ENCODE results near the gene PAK6.

The PAK6 gene

DNA sequence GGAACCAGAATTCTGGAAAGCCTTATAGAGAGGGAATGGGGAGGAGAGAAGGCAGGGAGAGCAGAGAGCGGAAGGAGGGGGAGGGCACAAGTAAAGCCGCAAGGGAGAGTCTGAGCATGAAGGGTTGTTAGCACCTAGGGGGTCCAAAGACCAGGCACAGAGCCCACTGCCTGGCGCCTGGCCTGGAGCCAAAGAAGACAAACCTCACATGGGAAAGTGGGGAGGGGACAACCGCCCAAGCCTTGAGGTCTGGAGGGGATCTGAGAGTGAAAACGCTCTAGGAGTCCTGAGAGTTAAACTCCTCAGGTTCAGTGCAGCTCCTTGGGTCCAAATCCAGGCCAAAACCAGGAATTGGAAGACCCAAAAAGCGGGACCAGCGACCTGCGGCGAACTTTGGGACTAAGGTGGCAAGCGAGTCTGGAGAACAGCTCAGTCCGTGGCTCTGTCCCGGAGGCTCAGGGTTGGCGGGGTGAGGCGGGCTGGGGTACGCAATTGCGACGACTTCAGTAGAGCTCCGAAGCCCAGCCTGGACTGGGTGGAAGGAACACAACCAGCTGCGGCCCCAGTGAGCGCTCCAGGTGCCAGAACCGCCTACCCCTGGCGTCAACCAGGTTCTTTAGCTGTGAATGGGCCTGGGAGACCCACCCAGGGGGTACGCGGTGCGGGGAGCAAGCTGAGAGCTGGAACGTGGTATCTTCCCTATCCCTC lies 83.8 kb downstream of the PAK6 start:
- Histone ChIP-seq H3K4me3 (ENCODE audit: low read depth in 1 of 2, low read length in 2 of 2) (peak overlapping the region in 1 of 2 experiments; percentile 75; a peak in 2 of 4 replicates), H3K9ac (ENCODE audit: low read depth, low read length) (peak overlapping the region; percentile 29), H3K79me2 (ENCODE audit: insufficient read depth, low read length) (no peaks in the 10 kb centered on the region), H3K4me2 (ENCODE audit: insufficient read depth, low read length) (peak overlapping the region; percentile 94), H3K27me3 (ENCODE audit: insufficient read depth, low read length, poor library complexity) (no peaks in the 10 kb centered on the region), H4K20me1 (ENCODE audit: insufficient read depth, low read length) (no peaks in the 10 kb centered on the region), H3K9me3 (ENCODE audit: insufficient read depth, low read length, severe bottlenecking) (no peaks in the 10 kb centered on the region), H3K27ac (ENCODE audit: low read length) (no peak overlapping the region), H3K4me1 (ENCODE audit: insufficient read depth, low read length) (peaks cover 31% of the 10 kb centered on the region), H2AFZ (ENCODE audit: low read depth, low read length) (peak overlapping the region; percentile 61), H3K36me3 (ENCODE audit: insufficient read depth, low read length) (peaks cover 5% of the 10 kb centered on the region; the same call in 1 of the 2 replicates)
- TF ChIP-seq, protein P1, sequence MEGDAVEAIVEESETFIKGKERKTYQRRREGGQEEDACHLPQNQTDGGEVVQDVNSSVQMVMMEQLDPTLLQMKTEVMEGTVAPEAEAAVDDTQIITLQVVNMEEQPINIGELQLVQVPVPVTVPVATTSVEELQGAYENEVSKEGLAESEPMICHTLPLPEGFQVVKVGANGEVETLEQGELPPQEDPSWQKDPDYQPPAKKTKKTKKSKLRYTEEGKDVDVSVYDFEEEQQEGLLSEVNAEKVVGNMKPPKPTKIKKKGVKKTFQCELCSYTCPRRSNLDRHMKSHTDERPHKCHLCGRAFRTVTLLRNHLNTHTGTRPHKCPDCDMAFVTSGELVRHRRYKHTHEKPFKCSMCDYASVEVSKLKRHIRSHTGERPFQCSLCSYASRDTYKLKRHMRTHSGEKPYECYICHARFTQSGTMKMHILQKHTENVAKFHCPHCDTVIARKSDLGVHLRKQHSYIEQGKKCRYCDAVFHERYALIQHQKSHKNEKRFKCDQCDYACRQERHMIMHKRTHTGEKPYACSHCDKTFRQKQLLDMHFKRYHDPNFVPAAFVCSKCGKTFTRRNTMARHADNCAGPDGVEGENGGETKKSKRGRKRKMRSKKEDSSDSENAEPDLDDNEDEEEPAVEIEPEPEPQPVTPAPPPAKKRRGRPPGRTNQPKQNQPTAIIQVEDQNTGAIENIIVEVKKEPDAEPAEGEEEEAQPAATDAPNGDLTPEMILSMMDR (IDR thresholded peaks at IDR 0.05; ENCODE audit: borderline replicate concordance, extremely low read depth, low read length, poor library complexity, severe bottlenecking): no peak
- TF ChIP-seq EZH2 (IDR thresholded peaks at IDR 0.05; ENCODE audit: borderline replicate concordance, low read depth, low read length, severe bottlenecking): no peak
- no peak for DNase-seq
- ATAC-seq (ENCODE audit: insufficient read depth, low read depth): no peak

DNA sequence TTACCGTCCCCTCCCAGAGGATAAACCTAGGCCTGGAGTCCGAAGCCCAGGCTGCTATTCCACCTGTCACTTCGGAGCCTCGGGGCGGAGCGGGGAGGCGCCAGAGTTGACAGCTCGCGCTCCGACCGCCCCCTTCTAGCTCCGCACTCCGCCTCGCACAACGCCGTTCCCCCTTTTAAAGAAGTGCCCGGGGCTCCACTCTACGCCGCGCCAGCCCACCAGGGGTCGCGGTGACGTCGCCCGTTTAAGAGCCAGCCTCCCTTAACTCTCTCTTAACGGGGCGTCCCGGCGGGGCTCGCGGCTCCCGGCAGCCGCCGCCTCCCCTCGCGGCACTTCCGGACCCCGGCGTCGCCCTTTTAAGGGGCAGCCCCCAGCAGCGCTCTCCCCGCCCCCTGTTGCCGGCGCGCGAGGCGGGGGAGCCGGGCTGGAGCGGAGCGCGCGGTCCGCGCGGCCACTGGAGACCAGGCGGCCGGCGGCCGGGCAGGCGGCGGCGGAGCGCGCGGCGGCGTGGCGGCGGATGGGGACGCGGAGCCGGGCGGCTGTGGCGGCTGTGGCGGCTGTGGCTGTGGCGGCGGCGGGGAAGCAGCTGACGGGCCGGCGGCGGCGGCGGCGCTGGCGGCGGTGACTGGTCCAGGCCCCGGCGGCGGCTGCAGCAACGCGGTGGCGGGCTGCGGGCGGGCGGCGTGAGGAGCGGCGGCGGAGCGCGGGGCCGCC lies 84.5 kb downstream of the PAK6 start, which contains the start of gene INAFM2:
INAFM2 (plus strand) TSS at position 454 of the 714 bp plus-strand sequence. CDS start 364 bp downstream, outside the sequence.
- H3K27me3 ChIP-seq (ENCODE audit: insufficient read depth, low read length, poor library complexity): no peaks in the 10 kb centered on the region
- peaks cover 5% of the 10 kb centered on the region; the same call in 1 of the 2 replicates for H3K36me3 ChIP-seq (ENCODE audit: insufficient read depth, low read length)
- peaks cover 31% of the 10 kb centered on the region for H3K4me1 ChIP-seq (ENCODE audit: insufficient read depth, low read length)
- peak within 1 kb of the TSS; percentile 94 for H3K4me2 ChIP-seq (ENCODE audit: insufficient read depth, low read length)
- no peaks in the 10 kb centered on the region for H3K9me3 ChIP-seq (ENCODE audit: insufficient read depth, low read length, severe bottlenecking)
- H3K4me3 ChIP-seq (ENCODE audit: low read depth in 1 of 2, low read length in 2 of 2): peak within 1 kb of the TSS; percentile 25 to 75; a peak in 3 of 4 replicates
- DNase-seq (peak; percentile 95), ATAC-seq (ENCODE audit: insufficient read depth, low read depth) (peak; percentile 98)
- H3K79me2 ChIP-seq (ENCODE audit: insufficient read depth, low read length): no peaks in the 10 kb centered on the region
- no peak for TF ChIP-seq EZH2 (IDR thresholded peaks at IDR 0.05; ENCODE audit: borderline replicate concordance, low read depth, low read length, severe bottlenecking)
- TF ChIP-seq, protein P1 (IDR thresholded peaks at IDR 0.05; ENCODE audit: borderline replicate concordance, extremely low read depth, low read length, poor library complexity, severe bottlenecking): peak; percentile 61
- H3K27ac ChIP-seq (ENCODE audit: low read length): no peak within 1 kb of the TSS
- H2AFZ ChIP-seq (ENCODE audit: low read depth, low read length): peak within 1 kb of the TSS; percentile 64
- no peaks in the 10 kb centered on the region for H4K20me1 ChIP-seq (ENCODE audit: insufficient read depth, low read length)
- peak within 1 kb of the TSS; percentile 61 for H3K9ac ChIP-seq (ENCODE audit: low read depth, low read length)

DNA sequence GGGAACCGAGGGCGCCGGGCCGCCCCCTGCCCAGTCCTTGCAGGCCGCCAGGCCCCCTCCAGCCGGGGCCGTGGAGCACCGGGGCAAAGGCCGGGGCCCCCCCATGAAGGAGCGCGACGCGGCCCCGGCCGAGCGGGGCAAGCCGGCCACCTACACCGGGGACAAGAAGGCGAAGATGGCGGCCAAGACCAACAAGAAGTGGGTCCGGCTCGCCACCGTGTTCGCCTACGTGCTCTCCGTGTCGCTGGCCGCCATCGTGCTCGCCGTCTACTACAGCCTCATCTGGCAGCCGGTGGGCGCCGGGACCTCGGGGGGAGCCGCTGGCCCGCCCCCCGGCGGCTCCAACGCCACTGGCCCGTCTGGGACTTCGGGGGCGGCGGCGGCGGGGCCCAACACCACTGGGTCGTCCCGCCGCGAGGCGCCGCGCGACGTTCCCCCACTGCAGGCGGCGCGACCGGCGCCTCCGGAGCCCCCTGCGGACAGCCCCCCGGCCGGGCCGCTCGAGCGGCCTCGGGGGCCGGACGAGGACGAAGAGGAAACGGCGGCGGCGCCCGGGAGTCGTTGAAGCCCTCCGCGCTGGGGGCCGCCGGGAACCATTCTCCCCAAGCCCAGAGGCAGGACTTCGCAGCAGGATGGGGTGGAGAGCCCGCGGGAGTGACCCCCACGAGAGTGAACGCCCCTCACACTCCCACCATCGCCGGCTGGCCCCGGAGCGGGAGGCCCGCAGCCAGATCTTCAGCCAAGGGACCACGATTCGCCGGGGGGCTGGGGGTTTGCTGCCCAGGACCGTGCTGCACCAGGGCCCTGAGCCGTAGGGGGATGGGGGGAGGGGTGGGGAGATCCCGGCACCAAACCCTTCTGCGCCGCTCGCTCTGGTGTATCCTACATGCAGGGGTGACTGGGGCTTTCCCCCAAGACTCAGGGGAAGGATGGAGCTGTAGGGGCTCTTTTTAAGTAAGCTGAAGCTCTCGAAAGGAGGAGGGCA lies 85.4 kb downstream of the PAK6 start:
- peaks cover 31% of the 10 kb centered on the region for H3K4me1 ChIP-seq (ENCODE audit: insufficient read depth, low read length)

More for the DNA sequence above, 85.4 kb downstream of the PAK6 start:
- DNase-seq (peak; percentile 15), ATAC-seq (ENCODE audit: insufficient read depth, low read depth) (no peak)
- Histone ChIP-seq H3K4me3 (ENCODE audit: low read depth in 1 of 2, low read length in 2 of 2) (peak overlapping the region; percentile 25 to 75; a peak in 3 of 4 replicates), H3K79me2 (ENCODE audit: insufficient read depth, low read length) (no peaks in the 10 kb centered on the region), H3K9me3 (ENCODE audit: insufficient read depth, low read length, severe bottlenecking) (no peaks in the 10 kb centered on the region), H3K9ac (ENCODE audit: low read depth, low read length) (peak overlapping the region; percentile 61), H3K27me3 (ENCODE audit: insufficient read depth, low read length, poor library complexity) (no peaks in the 10 kb centered on the region), H3K4me2 (ENCODE audit: insufficient read depth, low read length) (peak overlapping the region; percentile 94), H2AFZ (ENCODE audit: low read depth, low read length) (peak overlapping the region; percentile 64), H3K27ac (ENCODE audit: low read length) (no peak overlapping the region), H4K20me1 (ENCODE audit: insufficient read depth, low read length) (no peaks in the 10 kb centered on the region), H3K36me3 (ENCODE audit: insufficient read depth, low read length) (peaks cover 5% of the 10 kb centered on the region; the same call in 1 of the 2 replicates)
- no peak for TF ChIP-seq EZH2 (IDR thresholded peaks at IDR 0.05; ENCODE audit: borderline replicate concordance, low read depth, low read length, severe bottlenecking)
- TF ChIP-seq, protein P1 (IDR thresholded peaks at IDR 0.05; ENCODE audit: borderline replicate concordance, extremely low read depth, low read length, poor library complexity, severe bottlenecking): no peak

Measured in DND-41 (cell line).